HEK293T (cell line): Measurements from ENCODE around the gene TRIM67.

Experiments
- BHLHE40 ChIP-seq: fragments of 450-650 bp; IDR thresholded peaks from 2 replicates; pipeline ENCODE4 v1.6.1; 2016; ENCODE audit warnings: mild to moderate bottlenecking, moderate library complexity, borderline replicate concordance
- FOXA1 ChIP-seq: fragments of 450-650 bp; IDR thresholded peaks from 2 replicates; pipeline ENCODE4 v1.6.1; 2016; ENCODE audit warnings: mild to moderate bottlenecking
- ZNF384 ChIP-seq: fragments of 450-650 bp; IDR thresholded peaks from 2 replicates; pipeline ENCODE4 v1.6.1; 2016
- TF ChIP-seq, protein P1 (sequence below): fragments of 450-650 bp; IDR thresholded peaks from 2 replicates; pipeline ENCODE4 v1.6.1; 2016

DNA sequence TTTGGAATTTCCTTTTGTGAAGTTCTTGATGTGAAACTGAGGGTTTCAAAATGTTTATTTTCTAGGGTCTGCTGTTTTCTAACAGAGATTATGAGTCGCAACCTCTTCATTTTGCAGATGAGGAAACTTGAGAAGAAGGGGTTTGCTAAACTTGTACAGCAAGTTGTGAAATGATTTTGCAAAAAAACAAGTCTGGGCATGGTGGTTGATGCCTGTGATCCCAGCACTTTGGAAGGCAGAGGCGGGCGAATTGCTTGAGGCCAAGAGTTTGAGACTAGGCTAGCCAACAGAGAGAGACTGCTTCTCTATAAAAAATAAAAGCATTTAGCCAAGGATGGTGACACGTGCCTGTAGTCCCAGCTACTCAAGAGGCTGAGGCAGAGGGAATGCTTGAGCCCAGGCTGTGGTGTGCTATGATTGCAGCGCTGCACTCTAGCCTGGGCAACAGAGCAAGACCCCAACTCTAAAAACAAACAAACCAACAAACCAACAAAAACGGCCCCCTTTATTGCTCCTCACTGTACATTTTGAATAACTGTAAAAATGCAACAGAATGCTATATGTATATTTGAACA, 9.9 kb downstream of the TRIM67 start:
- TF ChIP-seq FOXA1: no peak
- no peak for TF ChIP-seq BHLHE40
- TF ChIP-seq, protein P1, sequence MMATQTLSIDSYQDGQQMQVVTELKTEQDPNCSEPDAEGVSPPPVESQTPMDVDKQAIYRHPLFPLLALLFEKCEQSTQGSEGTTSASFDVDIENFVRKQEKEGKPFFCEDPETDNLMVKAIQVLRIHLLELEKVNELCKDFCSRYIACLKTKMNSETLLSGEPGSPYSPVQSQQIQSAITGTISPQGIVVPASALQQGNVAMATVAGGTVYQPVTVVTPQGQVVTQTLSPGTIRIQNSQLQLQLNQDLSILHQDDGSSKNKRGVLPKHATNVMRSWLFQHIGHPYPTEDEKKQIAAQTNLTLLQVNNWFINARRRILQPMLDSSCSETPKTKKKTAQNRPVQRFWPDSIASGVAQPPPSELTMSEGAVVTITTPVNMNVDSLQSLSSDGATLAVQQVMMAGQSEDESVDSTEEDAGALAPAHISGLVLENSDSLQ: no peak
- TF ChIP-seq ZNF384: no peak
